Stomach (tissue), 9 donors: ENCODE results near the gene SUV39H2. TPM values are rescaled to one million over a fixed set of nuclear protein-coding genes. Genes with fewer than 3 reads are reported as not detected.

Experiments used
- DNase-seq, 2 donors: peaks; one replicate each; pipeline versions ENCODE4 v3.0.0 to v3.0.0-alpha.2; 2013 to 2019
- H3K27ac ChIP-seq, 5 donors: fragments of 200-600 bp in 4 of 5; sonication (generic) in 4 of 5; one replicate each; pipeline ENCODE4 v1.5.1; 2013 to 2019; ENCODE audit warnings: mild to moderate bottlenecking in 1 of 5, moderate library complexity in 1 of 5
- H3K27me3 ChIP-seq, 3 donors: fragments of 200-600 bp; sonication (generic); one replicate each; pipeline ENCODE4 v1.5.1; 2017 to 2019; ENCODE audit warnings: mixed run types in 1 of 3
- H3K36me3 ChIP-seq, 4 donors: fragments of 200-600 bp; sonication (generic); 1 replicate in 3 of 4; 2 replicates in 1 of 4; pipeline ENCODE4 v1.5.1; 2016 to 2019
- H3K4me1 ChIP-seq, 4 donors: fragments of 200-600 bp; sonication (generic); one replicate each; pipeline ENCODE4 v1.5.1; 2016 to 2019
- H3K4me3 ChIP-seq, 4 donors: fragments of 200-600 bp; sonication (generic) in 3 of 4; one replicate each; pipeline ENCODE4 v1.5.1; 2016 to 2019; ENCODE audit warnings: mild to moderate bottlenecking in 1 of 4
- H3K9me3 ChIP-seq, 4 donors: fragments of 200-600 bp; sonication (generic); one replicate each; pipeline ENCODE4 v1.5.1; 2016 to 2019
- CTCF ChIP-seq, 7 experiments: fragments of 450-650 bp in 4 of 7; fragments of 200-600 bp in 3 of 7; sonication (generic) in 3 of 7; IDR thresholded peaks; one replicate each; pipeline ENCODE4 v1.5.1; 2016 to 2019; ENCODE audit warnings: antibody characterized with exemption in 7 of 7, control low read depth in 2 of 7, mild to moderate bottlenecking in 1 of 7
- EP300 ChIP-seq: sonication (generic); formaldehyde crosslinking; IDR thresholded peaks from one replicate; pipeline ENCODE4 v1.6.1; 2017; ENCODE audit warnings: antibody characterized with exemption
- POLR2A ChIP-seq, 4 donors: fragments of 450-650 bp; IDR thresholded peaks; one replicate each; pipeline ENCODE4 v1.6.1; 2016; ENCODE audit warnings: antibody characterized with exemption in 4 of 4, control low read depth in 2 of 4, mild to moderate bottlenecking in 1 of 4, moderate library complexity in 1 of 4
- POLR2AphosphoS5 ChIP-seq, 3 donors: sonication (generic); formaldehyde crosslinking; IDR thresholded peaks; one replicate each; pipeline ENCODE4 v1.6.1; 2016; ENCODE audit warnings: antibody characterized with exemption in 3 of 3
- WGBS, 5 donors: extraction: QIAGEN DNeasy Blood & Tissue Kit in 3 of 5; methylation state at CpG; one replicate each; pipeline versions ENCODE4 v1.1.5 to v1.1.7; 2013 to 2018; 5-methylcytosine and 5-hydroxymethylcytosine counted together
- intact Hi-C: fragments of 100-400 bp; cut with DNase I; formaldehyde crosslinking; loops from one replicate; pipeline ENCODE4 v1.15.1; 2023; ENCODE audit warnings: low total_unique reads
- polyA plus RNA-seq, 3 donors: library from polyadenylated mRNA; stranded (reverse); fragments of 200-250 nt; gene quantifications; one replicate each; pipeline ENCODE4 v1.2.3, GENCODE V29; 2013
- total RNA-seq, 5 donors: library from RNA; depleted of rRNA; stranded (reverse); fragments of >200 nt; gene quantifications; one replicate each; pipeline versions ENCODE4 v1.1.0 to v1.2.3, GENCODE V29; 2014 to 2016
- donor health status: healthy with polysubstance abuse.
- donor health status: Bipolar disorder and iron deficiency.
- donor health status: healthy.

SUV39H2 gene
- total and polyA plus RNA-seq, 8 donors = 0.58 to 68.3 (median 5.7) TPM

- H3K36me3 ChIP-seq = peaks cover 0 to 75% (median 59%) of the 10 kb centered on the region in 4 donors
- no peaks in the 10 kb centered on the region for H3K4me1 ChIP-seq
- H3K27me3 ChIP-seq = no peaks in the 10 kb centered on the region
- no peak for TF ChIP-seq CTCF (IDR thresholded peaks at IDR 0.05)
- TF ChIP-seq POLR2A (IDR thresholded peaks at IDR 0.05) = no peak
- no peak for TF ChIP-seq POLR2AphosphoS5 (IDR thresholded peaks at IDR 0.05)
- TF ChIP-seq EP300 = no peak
- 29 to 58% (median 51%) methylated on average over 3 of the region's 3 CpGs for WGBS, 5 donors
- H3K4me3 ChIP-seq = no peak overlapping the region
- no peak overlapping the region for H3K27ac ChIP-seq
- intact Hi-C loops = no loop called here
- no peaks in the 10 kb centered on the region for H3K9me3 ChIP-seq
- no peak for DNase-seq
Measured at GRCh38 chr10:14852236-14852635, 26.4 kb upstream of the SUV39H2 start.

- Histone ChIP-seq H3K36me3 (peaks cover 0 to 65% (median 60%) of the 10 kb centered on the region in 4 donors), H3K9me3 (no peaks in the 10 kb centered on the region), H3K27me3 (no peaks in the 10 kb centered on the region), H3K4me1 (peaks cover 0 to 10% (median 2%) of the 10 kb centered on the region in 4 donors), H3K4me3 (no peak overlapping the region), H3K27ac (no peak overlapping the region)
- intact Hi-C loops = no loop called here
- no peak for TF ChIP-seq EP300
- no peak for TF ChIP-seq POLR2AphosphoS5 (IDR thresholded peaks at IDR 0.05)
- no peak for TF ChIP-seq POLR2A (IDR thresholded peaks at IDR 0.05)
- TF ChIP-seq CTCF (IDR thresholded peaks at IDR 0.05) = no peak
- no peak for DNase-seq
- WGBS, 5 donors = 72 to 91% (median 73%) methylated on average over 1 of the region's 1 CpG
Measured at GRCh38 chr10:14855453-14855852, 23.2 kb upstream of the SUV39H2 start.

- H3K36me3 ChIP-seq = peaks cover 2 to 73% (median 54%) of the 10 kb centered on the region in 4 donors
- 87 to 95% (median 91%) methylated on average over 5 to 6 of the region's 6 CpGs for WGBS, 5 donors
- intact Hi-C loops = no loop called here
- no peak overlapping the region for H3K4me3 ChIP-seq
- no peak for DNase-seq
- no peak overlapping the region for H3K27ac ChIP-seq
- H3K4me1 ChIP-seq = peaks cover 0 to 15% (median 2%) of the 10 kb centered on the region in 4 donors
- H3K9me3 ChIP-seq = no peaks in the 10 kb centered on the region
- H3K27me3 ChIP-seq = no peaks in the 10 kb centered on the region
- TF ChIP-seq POLR2AphosphoS5 (IDR thresholded peaks at IDR 0.05) (no peak), POLR2A (IDR thresholded peaks at IDR 0.05) (no peak), CTCF (IDR thresholded peaks at IDR 0.05) (no peak), EP300 (no peak)
Measured at GRCh38 chr10:14858338-14858960, 20.2 kb upstream of the SUV39H2 start.

- peaks cover 2 to 74% (median 53%) of the 10 kb centered on the region in 4 donors for H3K36me3 ChIP-seq
- no peak overlapping the region for H3K27ac ChIP-seq
- TF ChIP-seq CTCF (IDR thresholded peaks at IDR 0.05) (no peak), EP300 (no peak)
- H3K27me3 ChIP-seq = no peaks in the 10 kb centered on the region
- peaks cover 0 to 15% (median 2%) of the 10 kb centered on the region in 4 donors for H3K4me1 ChIP-seq
- 67 to 83% (median 72%) methylated on average over 5 of the region's 5 CpGs for WGBS, 5 donors
- no peaks in the 10 kb centered on the region for H3K9me3 ChIP-seq
- intact Hi-C loops = no loop called here
- DNase-seq = no peak
- no peak overlapping the region for H3K4me3 ChIP-seq
Measured at GRCh38 chr10:14859043-14859442, 19.6 kb upstream of the SUV39H2 start.
